AG10803 (cell line): ENCODE results near the gene ZNF592.
"Not testable (repeated sequence)": the region's sequence is repeated elsewhere in the genome, so short reads cannot be mapped to it uniquely, and the experiment has no call there.

Source experiments
- DNase-seq: peaks from one replicate; pipeline ENCODE4 v3.0.0; 2010; ENCODE audit warnings: low read depth
- H3K4me3 ChIP-seq: 2 replicates; pipeline ENCODE4 v1.5.1; 2011; ENCODE audit warnings: mild to moderate bottlenecking, low read length, control low read depth
- CTCF ChIP-seq: conservative IDR thresholded peaks from 2 replicates; pipeline ENCODE4 v1.5.1; 2011; ENCODE audit warnings: mild to moderate bottlenecking, low read length, control low read depth, inconsistent platforms

The ZNF592 gene

GRCh38 chr15:84749111-84749991 lies 959 bp downstream of the ZNF592 start:
- H3K4me3 ChIP-seq = peak overlapping the region; percentile 93
- peak; percentile 18 for TF ChIP-seq CTCF
- DNase-seq = peak; percentile 43

DNA sequence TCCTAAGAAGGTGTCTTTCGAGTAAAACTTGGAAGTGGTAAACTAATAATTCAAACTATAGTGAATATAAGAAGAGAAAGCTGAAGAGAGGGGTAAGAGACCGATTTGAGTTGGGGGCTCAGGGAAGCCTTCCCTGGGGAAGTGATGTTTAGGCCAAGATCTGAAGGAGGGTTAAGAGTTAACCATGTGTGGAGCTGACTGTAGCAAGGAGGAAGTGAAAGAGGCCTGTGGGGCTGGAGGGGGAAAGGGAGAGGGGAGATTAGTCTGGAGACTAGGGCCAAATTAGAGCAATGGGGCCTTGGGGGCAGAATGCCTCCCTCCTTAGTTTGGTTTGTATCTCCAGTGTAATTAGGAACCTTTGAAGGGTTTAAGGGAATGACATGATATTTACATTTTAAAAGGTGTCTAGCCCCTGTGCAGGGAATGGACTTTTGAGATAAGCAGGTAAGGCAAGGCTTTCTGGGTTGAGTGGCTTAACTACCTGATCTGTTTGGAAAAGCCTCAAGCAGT lies 2.2 kb downstream of the ZNF592 start:
- DNase-seq = no peak
- no peak overlapping the region for H3K4me3 ChIP-seq
- no peak for TF ChIP-seq CTCF

DNA sequence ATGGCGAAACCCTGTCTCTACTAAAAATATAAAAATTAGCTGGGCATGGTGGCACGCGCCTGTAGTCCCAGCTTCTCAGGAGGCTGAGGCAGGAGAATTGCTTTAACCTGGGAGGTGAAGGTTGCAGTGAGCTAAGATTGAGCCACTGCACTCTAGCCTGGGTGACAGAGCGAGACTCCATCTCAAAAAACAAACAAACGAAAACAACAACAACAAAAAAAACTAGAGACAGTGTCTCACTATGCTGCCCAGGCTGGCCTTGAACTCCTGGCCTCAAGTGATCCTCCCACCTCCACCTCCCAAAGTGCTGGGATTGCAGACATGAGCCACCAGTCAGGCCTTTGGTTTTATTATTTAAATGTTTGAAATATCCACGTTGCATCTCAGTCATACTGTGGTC lies 3.3 kb downstream of the ZNF592 start:
- not testable (repeated sequence) for H3K4me3 ChIP-seq, DNase-seq

DNA sequence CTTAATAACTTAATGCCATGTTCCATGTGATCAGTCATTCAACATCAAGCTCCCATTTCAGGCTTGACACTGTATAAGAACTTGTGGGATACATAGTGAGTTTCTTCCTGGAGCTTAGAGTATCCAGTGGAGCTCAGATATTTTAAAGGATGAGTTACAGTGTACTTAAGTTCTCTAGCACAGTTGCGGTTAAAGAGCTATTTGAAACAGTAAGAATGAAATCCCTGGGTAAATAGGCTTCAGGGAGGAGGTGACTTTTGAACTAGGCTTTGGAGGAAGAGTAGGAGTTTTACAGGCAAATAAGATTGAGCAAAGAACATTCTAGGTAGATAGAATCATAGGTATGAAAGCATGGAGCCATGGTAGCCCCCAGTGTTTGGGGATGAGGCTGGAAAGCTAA lies 3.8 kb downstream of the ZNF592 start:
- H3K4me3 ChIP-seq = no peak overlapping the region; the same call in 1 of the 2 replicates
- DNase-seq = no peak

GRCh38 chr15:84752700-84753099 lies 4.3 kb downstream of the ZNF592 start:
- no peak for TF ChIP-seq CTCF
- peak overlapping the region; percentile 13; the same call in 1 of the 2 replicates for H3K4me3 ChIP-seq
- peak; percentile 39 for DNase-seq

More for the DNA sequence above, 3.8 kb downstream of the ZNF592 start:
- no peak for TF ChIP-seq CTCF

DNA sequence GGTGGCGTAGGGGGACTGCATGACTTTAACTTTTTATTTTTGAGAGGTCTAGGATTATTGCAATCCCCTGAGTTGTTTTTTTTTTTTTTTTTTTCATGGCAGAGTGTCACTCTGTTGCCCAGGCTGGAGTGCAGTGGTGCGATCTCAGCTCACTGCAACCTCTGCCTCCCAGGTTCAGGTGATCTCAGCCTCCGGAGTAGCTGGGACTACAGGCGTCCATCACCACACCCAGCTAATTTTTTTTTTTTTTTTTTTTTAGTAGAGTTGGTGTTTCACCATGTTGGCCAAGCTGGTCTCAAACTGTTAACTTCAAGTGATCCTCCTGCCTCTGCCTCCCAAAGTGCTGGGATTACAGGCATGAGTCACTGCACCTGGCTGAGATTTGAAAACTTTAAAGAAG lies 6.5 kb downstream of the ZNF592 start:
- not testable (repeated sequence) for H3K4me3 ChIP-seq, DNase-seq

DNA sequence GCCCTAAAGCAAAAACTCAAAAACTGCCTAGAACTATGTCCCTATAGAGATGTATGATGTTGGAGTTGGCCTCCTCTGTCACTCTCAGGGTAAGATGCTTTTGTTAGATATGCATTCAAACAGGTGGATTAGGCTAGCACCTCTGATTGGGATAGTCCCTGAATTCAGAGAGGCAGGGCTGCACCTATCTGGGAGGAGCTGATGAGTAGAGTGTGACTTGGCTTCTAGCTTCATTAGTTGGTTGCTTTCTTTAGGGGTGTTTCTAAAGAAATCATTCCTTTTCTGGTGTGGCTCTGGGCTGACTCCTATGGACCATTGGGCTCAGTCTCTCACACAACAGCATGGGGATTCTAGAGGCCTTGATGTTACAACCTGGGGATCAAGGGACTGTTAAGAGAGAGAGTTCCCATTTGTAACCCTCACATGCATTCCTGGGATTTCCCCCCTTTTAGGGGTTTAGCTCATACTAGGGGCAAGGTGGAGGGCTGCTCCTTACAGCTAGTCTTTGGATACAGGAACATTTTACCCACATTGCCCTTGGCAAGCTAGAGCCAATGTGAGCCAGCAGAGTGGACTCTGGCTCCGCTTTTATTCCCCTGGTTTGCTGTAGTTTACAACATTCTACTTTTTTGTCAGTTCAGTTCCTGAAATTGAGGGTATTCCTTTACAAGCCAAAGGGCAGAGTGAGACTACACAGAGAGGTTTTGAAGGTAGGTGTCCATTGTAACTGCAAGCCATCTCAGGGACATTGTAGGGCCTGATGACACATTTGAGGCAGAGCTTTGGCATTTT lies 7.5 kb downstream of the ZNF592 start:
- no peak for TF ChIP-seq CTCF
- no peak for DNase-seq
- H3K4me3 ChIP-seq = no peak overlapping the region

- H3K4me3 ChIP-seq = no peak overlapping the region
- TF ChIP-seq CTCF = no peak
- DNase-seq = no peak
Measured at GRCh38 chr15:84759018-84759417, 10.6 kb downstream of the ZNF592 start.
